SU-DHL-6 (cell line): ENCODE measurements around the gene RNU6-7.

Experiments
- H2AFZ ChIP-seq: fragments of 200-600 bp; sonication (generic); 2 replicates; pipeline ENCODE4 v1.6.1; 2014; ENCODE audit warnings: low read depth, mild to moderate bottlenecking, moderate library complexity, mixed read lengths, antibody characterized with exemption, low read length; ENCODE audit not compliant: severe bottlenecking
- H3F3A ChIP-seq: fragments of 200-600 bp; shearing (Covaris generic); 2 replicates; pipeline ENCODE4 v1.6.0; 2016; ENCODE audit warnings: antibody characterized with exemption, mild to moderate bottlenecking; ENCODE audit not compliant: insufficient read depth
- H3K27ac ChIP-seq: fragments of 200-600 bp; sonication (generic); 2 replicates; pipeline ENCODE4 v1.5.1; 2016; ENCODE audit warnings: low read depth, mild to moderate bottlenecking, low read length, moderate library complexity, mixed read lengths
- H3K27me3 ChIP-seq: fragments of 200-600 bp; sonication (generic), shearing (Covaris generic); 2 replicates; pipeline ENCODE4 v1.6.0; 2014; ENCODE audit warnings: mild to moderate bottlenecking, low read length
- H3K36me3 ChIP-seq: fragments of 200-600 bp; sonication (generic); 2 replicates; pipeline ENCODE4 v1.6.1; 2014; ENCODE audit warnings: mild to moderate bottlenecking, low read length, mixed read lengths
- H3K4me2 ChIP-seq: fragments of 300-600, 200-600 bp; shearing (Covaris generic), sonication (generic); 2 replicates; pipeline ENCODE4 v1.6.0; 2014; ENCODE audit warnings: low read length, low read depth, mild to moderate bottlenecking; ENCODE audit not compliant: poor library complexity, severe bottlenecking
- H3K4me3 ChIP-seq: fragments of 200-600 bp; sonication (generic); 2 replicates; pipeline ENCODE4 v1.5.1; 2014; ENCODE audit warnings: antibody characterized with exemption, low read length, mild to moderate bottlenecking, mixed read lengths; ENCODE audit not compliant: insufficient read depth, poor library complexity, severe bottlenecking
- H3K79me2 ChIP-seq: fragments of 200-600 bp; sonication (generic); 2 replicates; pipeline ENCODE4 v1.6.1; 2014; ENCODE audit warnings: mild to moderate bottlenecking, low read length, moderate library complexity; ENCODE audit not compliant: insufficient read depth
- H3K9ac ChIP-seq: fragments of 200-600 bp; sonication (generic); 2 replicates; pipeline ENCODE4 v1.7.0; 2014; ENCODE audit warnings: mild to moderate bottlenecking, low read length
- H3K9me2 ChIP-seq: fragments of 200-600 bp; sonication (generic); replicated peaks from 2 replicates; pipeline ENCODE4 v1.6.1; 2014; ENCODE audit warnings: low read length; ENCODE audit not compliant: insufficient read depth
- H3K9me3 ChIP-seq: fragments of 200-600 bp; sonication (generic); 2 replicates; pipeline ENCODE4 v1.6.1; 2014; ENCODE audit warnings: low read length, mixed read lengths; ENCODE audit not compliant: insufficient read depth
- H4K20me1 ChIP-seq: fragments of 200-600 bp; sonication (generic); 2 replicates; pipeline ENCODE4 v1.6.1; 2014; ENCODE audit warnings: low read depth, mild to moderate bottlenecking, antibody characterized with exemption, low read length, moderate library complexity, mixed read lengths
- EZH2phosphoT487 ChIP-seq: fragments of 200-600 bp; sonication (generic), shearing (Covaris generic); conservative IDR thresholded peaks from 2 replicates; pipeline ENCODE4 v1.6.1; 2018; ENCODE audit warnings: mild to moderate bottlenecking, antibody characterized with exemption, low read length, moderate library complexity, mixed read lengths
- TF ChIP-seq, protein P1 (sequence below): fragments of 200-600 bp; sonication (generic); IDR thresholded peaks from one replicate; pipeline ENCODE4 v1.5.1; 2017; ENCODE audit warnings: antibody characterized with exemption, mild to moderate bottlenecking, low read length, moderate library complexity; ENCODE audit not compliant: insufficient read depth, poor library complexity, severe bottlenecking

Gene RNU6-7

GRCh38 chr14:32193532-32193931 is 8.3 kb upstream of the RNU6-7 start:
- Histone ChIP-seq H3K27ac (no peak overlapping the region), H3F3A (no peaks in the 10 kb centered on the region), H3K4me3 (no peak overlapping the region), H3K4me2 (no peak overlapping the region), H3K9me2 (no peaks in the 10 kb centered on the region), H4K20me1 (no peaks in the 10 kb centered on the region), H3K9me3 (no peaks in the 10 kb centered on the region), H3K36me3 (no peaks in the 10 kb centered on the region), H2AFZ (no peak overlapping the region), H3K27me3 (no peaks in the 10 kb centered on the region), H3K9ac (no peak overlapping the region), H3K79me2 (no peaks in the 10 kb centered on the region)
- TF ChIP-seq EZH2phosphoT487: no peak
- TF ChIP-seq, protein P1, sequence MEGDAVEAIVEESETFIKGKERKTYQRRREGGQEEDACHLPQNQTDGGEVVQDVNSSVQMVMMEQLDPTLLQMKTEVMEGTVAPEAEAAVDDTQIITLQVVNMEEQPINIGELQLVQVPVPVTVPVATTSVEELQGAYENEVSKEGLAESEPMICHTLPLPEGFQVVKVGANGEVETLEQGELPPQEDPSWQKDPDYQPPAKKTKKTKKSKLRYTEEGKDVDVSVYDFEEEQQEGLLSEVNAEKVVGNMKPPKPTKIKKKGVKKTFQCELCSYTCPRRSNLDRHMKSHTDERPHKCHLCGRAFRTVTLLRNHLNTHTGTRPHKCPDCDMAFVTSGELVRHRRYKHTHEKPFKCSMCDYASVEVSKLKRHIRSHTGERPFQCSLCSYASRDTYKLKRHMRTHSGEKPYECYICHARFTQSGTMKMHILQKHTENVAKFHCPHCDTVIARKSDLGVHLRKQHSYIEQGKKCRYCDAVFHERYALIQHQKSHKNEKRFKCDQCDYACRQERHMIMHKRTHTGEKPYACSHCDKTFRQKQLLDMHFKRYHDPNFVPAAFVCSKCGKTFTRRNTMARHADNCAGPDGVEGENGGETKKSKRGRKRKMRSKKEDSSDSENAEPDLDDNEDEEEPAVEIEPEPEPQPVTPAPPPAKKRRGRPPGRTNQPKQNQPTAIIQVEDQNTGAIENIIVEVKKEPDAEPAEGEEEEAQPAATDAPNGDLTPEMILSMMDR: no peak

- Histone ChIP-seq H3K9ac (no peak overlapping the region), H3K4me3 (no peak overlapping the region), H3K79me2 (no peaks in the 10 kb centered on the region), H3K36me3 (no peaks in the 10 kb centered on the region), H3F3A (peaks cover 8% of the 10 kb centered on the region), H3K27me3 (no peaks in the 10 kb centered on the region), H3K4me2 (no peak overlapping the region), H3K27ac (no peak overlapping the region), H3K9me3 (no peaks in the 10 kb centered on the region), H2AFZ (no peak overlapping the region), H3K9me2 (no peaks in the 10 kb centered on the region), H4K20me1 (no peaks in the 10 kb centered on the region)
- no peak for TF ChIP-seq EZH2phosphoT487
- TF ChIP-seq, protein P1: no peak
Measured at GRCh38 chr14:32195636-32196035, 6.2 kb upstream of the RNU6-7 start.

DNA sequence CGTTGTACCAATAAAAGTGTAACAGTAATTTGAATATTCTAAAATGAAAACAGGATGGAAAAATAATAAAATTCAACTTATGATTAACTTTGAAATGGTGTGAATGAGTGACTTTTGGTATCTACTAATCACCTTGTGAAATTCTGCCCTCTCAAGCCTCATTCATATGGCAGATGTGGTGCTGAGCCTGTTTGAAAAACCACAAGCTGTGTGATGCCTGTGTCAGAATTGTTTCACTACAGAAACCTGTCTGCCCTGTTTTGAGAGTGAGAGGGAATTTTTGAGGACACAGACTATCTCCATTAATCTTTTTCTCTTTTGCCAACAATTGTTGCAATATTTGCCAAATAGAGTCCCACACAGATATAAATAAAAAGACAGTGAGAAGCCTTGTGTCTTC is 3.9 kb upstream of the RNU6-7 start:
- TF ChIP-seq, protein P1: no peak
- TF ChIP-seq EZH2phosphoT487: no peak
- no peaks in the 10 kb centered on the region for H3K27me3 ChIP-seq
- H3K4me3 ChIP-seq: no peak overlapping the region
- peaks cover 20% of the 10 kb centered on the region for H3F3A ChIP-seq
- H3K27ac ChIP-seq: no peak overlapping the region
- no peaks in the 10 kb centered on the region for H4K20me1 ChIP-seq
- no peaks in the 10 kb centered on the region for H3K9me2 ChIP-seq
- no peak overlapping the region for H3K9ac ChIP-seq
- no peaks in the 10 kb centered on the region for H3K79me2 ChIP-seq
- no peaks in the 10 kb centered on the region for H3K36me3 ChIP-seq
- no peak overlapping the region for H3K4me2 ChIP-seq
- no peaks in the 10 kb centered on the region for H3K9me3 ChIP-seq
- no peak overlapping the region for H2AFZ ChIP-seq
